ENCODE data around the gene LPA.
"Not testable (repeated sequence)": the region's sequence is repeated elsewhere in the genome, so short reads cannot be mapped to it uniquely, and the experiment has no call there.

LPA gene

GRCh38 chr6:160667639-160668481, 3.8 kb upstream of the LPA start:
- DNase-seq (ENCODE audit: low read depth in 1 of 2, low spot score in 1 of 2) = no peak

GRCh38 chr6:160662842-160663241, 1.2 kb downstream of the LPA start:
- DNase-seq (ENCODE audit: low read depth in 1 of 2, low spot score in 1 of 2) = no peak

GRCh38 chr6:160662429-160662828, 1.6 kb downstream of the LPA start:
- DNase-seq (ENCODE audit: low read depth in 1 of 2, low spot score in 1 of 2) = no peak

- no peak for DNase-seq (ENCODE audit: low read depth in 1 of 2, low spot score in 1 of 2)
Observed at GRCh38 chr6:160661216-160661615, 2.9 kb downstream of the LPA start.

- no peak for DNase-seq (ENCODE audit: low read depth in 1 of 2, low spot score in 1 of 2)
Observed at GRCh38 chr6:160659562-160659961, 4.5 kb downstream of the LPA start.

GRCh38 chr6:160634706-160635105, 29.4 kb downstream of the LPA start:
- no peak for DNase-seq (ENCODE audit: low read depth in 1 of 2, low spot score in 1 of 2)

GRCh38 chr6:160595838-160596832, 67.9 kb downstream of the LPA start:
- no peak for DNase-seq (ENCODE audit: low read depth in 1 of 2, low spot score in 1 of 2)

- not testable (repeated sequence) for DNase-seq (ENCODE audit: low read depth in 1 of 2, low spot score in 1 of 2)
Observed at GRCh38 chr6:160595297-160595696, 68.8 kb downstream of the LPA start.

- no peak for DNase-seq (ENCODE audit: low read depth in 1 of 2, low spot score in 1 of 2)
Observed at GRCh38 chr6:160586374-160586773, 77.7 kb downstream of the LPA start.

GRCh38 chr6:160583794-160584193, 80.3 kb downstream of the LPA start:
- no peak for DNase-seq (ENCODE audit: low read depth in 1 of 2, low spot score in 1 of 2)

GRCh38 chr6:160581406-160581805, 82.7 kb downstream of the LPA start:
- no peak for DNase-seq (ENCODE audit: low read depth in 1 of 2, low spot score in 1 of 2)

GRCh38 chr6:160578515-160578914, 85.6 kb downstream of the LPA start:
- DNase-seq (ENCODE audit: low read depth in 1 of 2, low spot score in 1 of 2) = not testable (repeated sequence)

- no peak for DNase-seq (ENCODE audit: low read depth in 1 of 2, low spot score in 1 of 2)
Observed at GRCh38 chr6:160573943-160574342, 90.1 kb downstream of the LPA start.

GRCh38 chr6:160571201-160571600, 92.9 kb downstream of the LPA start:
- not testable (repeated sequence) for DNase-seq (ENCODE audit: low read depth in 1 of 2, low spot score in 1 of 2)

- no peak for DNase-seq (ENCODE audit: low read depth in 1 of 2, low spot score in 1 of 2)
Observed at GRCh38 chr6:160544802-160545201, 119.3 kb downstream of the LPA start.

GRCh38 chr6:160535270-160535669, 128.8 kb downstream of the LPA start:
- DNase-seq (ENCODE audit: low read depth in 1 of 2, low spot score in 1 of 2) = no peak

- DNase-seq (ENCODE audit: low read depth in 1 of 2, low spot score in 1 of 2) = peak; percentile 25 to 34
Observed at GRCh38 chr6:160534050-160534696, 129.9 kb downstream of the LPA start.

- DNase-seq (ENCODE audit: low read depth in 1 of 2, low spot score in 1 of 2) = no peak
Observed at GRCh38 chr6:160532315-160532714, 131.8 kb downstream of the LPA start.

- DNase-seq (ENCODE audit: low read depth in 1 of 2, low spot score in 1 of 2) = no peak
Observed at GRCh38 chr6:160531826-160532225, 132.2 kb downstream of the LPA start.

- not testable (repeated sequence) for DNase-seq (ENCODE audit: low read depth in 1 of 2, low spot score in 1 of 2)
Observed at GRCh38 chr6:160529524-160529923, 134.6 kb downstream of the LPA start.

GRCh38 chr6:160523223-160523622, 140.9 kb downstream of the LPA start:
- no peak for DNase-seq (ENCODE audit: low read depth in 1 of 2, low spot score in 1 of 2)
